ENCODE measurements around the gene CD248.

The CD248 gene

GRCh38 chr11:66316849-66317251 is at the start of gene CD248:
Gene CD248, minus strand, starts transcription at chr11:66317044. Its CDS starts 17 bp downstream, at chr11:66317027.
- DNase-seq (ENCODE audit: extremely low spot score) = no peak
- ChIA-PET CTCF (no interaction called here), POLR2A (no interaction called here)

GRCh38 chr11:66365711-66366619 is 49.1 kb upstream of the CD248 start:
- ChIA-PET CTCF (interaction anchor here (1.4 kb wide), 1 partner anchor 21 kb away, joined by 4 read pairs; no protein-coding TSS in a partner anchor), POLR2A (interaction anchor here (1.1 kb wide), 1 partner anchor 21 kb away, joined by 3 read pairs; no protein-coding TSS in a partner anchor)
- no peak for TF ChIP-seq NFRKB (IDR thresholded peaks at IDR 0.05)
- TF ChIP-seq L3MBTL2 (conservative IDR thresholded peaks at IDR 0.05) = no peak
- no peak for TF ChIP-seq FOXM1 (IDR thresholded peaks at IDR 0.05; ENCODE audit: borderline replicate concordance)
- TF ChIP-seq ZNF384 (IDR thresholded peaks at IDR 0.05) = no peak
- TF ChIP-seq SP1 (IDR thresholded peaks at IDR 0.05) = no peak
- no peak for TF ChIP-seq ELF4 (IDR thresholded peaks at IDR 0.05)
- no peak for TF ChIP-seq TARDBP (IDR thresholded peaks at IDR 0.05)
- DNase-seq (ENCODE audit: extremely low spot score) = no peak

More at GRCh38 chr11:66316849-66317251, at the start of gene CD248:
- no peak for TF ChIP-seq SUZ12 (IDR thresholded peaks at IDR 0.05)
- TF ChIP-seq TARDBP (IDR thresholded peaks at IDR 0.05) = no peak
- no peak for TF ChIP-seq FOXA1 (IDR thresholded peaks at IDR 0.05)
- no peak for TF ChIP-seq SP1 (IDR thresholded peaks at IDR 0.05)
- TF ChIP-seq LEF1 (IDR thresholded peaks at IDR 0.05; ENCODE audit: borderline replicate concordance) = no peak
- TF ChIP-seq PKNOX1 (IDR thresholded peaks at IDR 0.05) = no peak
- TF ChIP-seq CTBP1 (IDR thresholded peaks at IDR 0.05; ENCODE audit: borderline replicate concordance) = no peak
- no peak for TF ChIP-seq L3MBTL2 (conservative IDR thresholded peaks at IDR 0.05)
- TF ChIP-seq ARNT (IDR thresholded peaks at IDR 0.05) = no peak
- TF ChIP-seq FOXK2 (IDR thresholded peaks at IDR 0.05) = no peak
- no peak for TF ChIP-seq ZNF384 (IDR thresholded peaks at IDR 0.05)

GRCh38 chr11:66365166-66365565 is 48.3 kb upstream of the CD248 start:
- DNase-seq (ENCODE audit: extremely low spot score) = no peak
- ChIA-PET POLR2A (no interaction called here), CTCF (interaction anchor here (1.4 kb wide), 1 partner anchor 21 kb away, joined by 4 read pairs; no protein-coding TSS in a partner anchor)
- no peak for TF ChIP-seq SUZ12 (IDR thresholded peaks at IDR 0.05)

- DNase-seq (ENCODE audit: extremely low spot score) = peak; percentile 85
- ChIA-PET CTCF (interaction anchor here (0.6 to 1.5 kb wide), 10 partner anchors 16 to 892 kb away, joined by 3 to 10 read pairs (median 5); no protein-coding TSS in a partner anchor), POLR2A (interaction anchor here (1.3 to 1.7 kb wide), 2 partner anchors 22 to 25 kb away, joined by 4 read pairs; no protein-coding TSS in a partner anchor)
- TF ChIP-seq ZNF384 (IDR thresholded peaks at IDR 0.05) (peak; percentile 39; the same call in 1 of the 2 replicates), L3MBTL2 (conservative IDR thresholded peaks at IDR 0.05) (peak; percentile 18; the same call in 1 of the 2 replicates), BHLHE40 (IDR thresholded peaks at IDR 0.05; ENCODE audit: borderline replicate concordance) (no peak)
These were observed 47.1 kb upstream of the CD248 start for GRCh38 chr11:66363805-66364535.

- peak; percentile 4 for DNase-seq (ENCODE audit: extremely low spot score)
- no peak for TF ChIP-seq TARDBP (IDR thresholded peaks at IDR 0.05)
- TF ChIP-seq FOXK2 (IDR thresholded peaks at IDR 0.05) = no peak
- no peak for TF ChIP-seq SP1 (IDR thresholded peaks at IDR 0.05)
- TF ChIP-seq FOXM1 (IDR thresholded peaks at IDR 0.05; ENCODE audit: borderline replicate concordance) = no peak
- no peak for TF ChIP-seq SUZ12 (IDR thresholded peaks at IDR 0.05)
- TF ChIP-seq FOXA1 (IDR thresholded peaks at IDR 0.05) = no peak
- TF ChIP-seq PKNOX1 (IDR thresholded peaks at IDR 0.05) = no peak
- TF ChIP-seq ARNT (IDR thresholded peaks at IDR 0.05) = no peak
- ChIA-PET POLR2A (interaction anchor here (0.7 to 1.7 kb wide), 5 partner anchors 8 to 52 kb away, joined by 3 to 4 read pairs (median 4); partner anchors contain the start of gene SLC29A2), CTCF (interaction anchor here (0.6 to 1.5 kb wide), 9 partner anchors 15 to 891 kb away, joined by 3 to 10 read pairs (median 6); no protein-coding TSS in a partner anchor)
These were observed 46.4 kb upstream of the CD248 start for GRCh38 chr11:66363187-66363601.

- ChIA-PET CTCF (interaction anchor here (1.5 kb wide), 2 partner anchors 14 to 24 kb away, joined by 7 read pairs; no protein-coding TSS in a partner anchor), POLR2A (interaction anchor here (0.7 to 1.7 kb wide), 5 partner anchors 9 to 51 kb away, joined by 3 to 4 read pairs (median 4); partner anchors contain the start of gene SLC29A2)
- TF ChIP-seq CTBP1 (IDR thresholded peaks at IDR 0.05; ENCODE audit: borderline replicate concordance) (no peak), BHLHE40 (IDR thresholded peaks at IDR 0.05; ENCODE audit: borderline replicate concordance) (no peak), ARNT (IDR thresholded peaks at IDR 0.05) (no peak), TARDBP (IDR thresholded peaks at IDR 0.05) (no peak), ZNF384 (IDR thresholded peaks at IDR 0.05) (no peak), ELF4 (IDR thresholded peaks at IDR 0.05) (no peak), FOXA1 (IDR thresholded peaks at IDR 0.05) (no peak), NFRKB (IDR thresholded peaks at IDR 0.05) (no peak), SUZ12 (IDR thresholded peaks at IDR 0.05) (no peak), HDGF (IDR thresholded peaks at IDR 0.05; ENCODE audit: borderline replicate concordance) (no peak), SP1 (IDR thresholded peaks at IDR 0.05) (no peak), L3MBTL2 (conservative IDR thresholded peaks at IDR 0.05) (no peak), FOXK2 (IDR thresholded peaks at IDR 0.05) (no peak), LEF1 (IDR thresholded peaks at IDR 0.05; ENCODE audit: borderline replicate concordance) (no peak), FOXM1 (IDR thresholded peaks at IDR 0.05; ENCODE audit: borderline replicate concordance) (no peak)
- DNase-seq (ENCODE audit: extremely low spot score) = no peak
These were observed 45.8 kb upstream of the CD248 start for GRCh38 chr11:66362481-66363147.
